Panc1 (cell line): ENCODE data around the gene ACSBG1. TPM values are rescaled to one million over a fixed set of nuclear protein-coding genes. Genes with fewer than 3 reads are reported as not detected.
A peak's percentile ranks its signal among the peaks of the same experiment; 100 is the strongest.

Source experiments
- ATAC-seq: fragments of 200-7000 bp; cut with Tn5 transposase; 2 replicates; pipeline ENCODE4 v1.9.1; 2020; ENCODE audit warnings: mild to moderate bottlenecking, moderate library complexity
- BruUV-seq: library from RNA; stranded (reverse); fragments of 400-500 nt; replicated peaks from 2 replicates; lab custom pipeline; 2021; lab: Mats Ljungman, UMichigan
- CTCF ChIA-PET: fragments of 300-600 bp; sonication (Branson Sonifier 250); formaldehyde crosslinking; loops from one replicate; lab custom pipeline; 2022; ENCODE audit warnings: antibody characterized with exemption; lab: Charles Lee
- POLR2A ChIA-PET: fragments of 300-600 bp; sonication (Branson Sonifier 250); formaldehyde crosslinking; loops from one replicate; lab custom pipeline; 2022; ENCODE audit warnings: antibody characterized with exemption; lab: Charles Lee
- DNase-seq: peaks from one replicate; pipeline ENCODE4 v3.0.0-alpha.2; 2010; ENCODE audit warnings: low read depth, low spot score
- H3K27ac ChIP-seq: 2 replicates; pipeline ENCODE4 v1.5.1; 2011; ENCODE audit warnings: mild to moderate bottlenecking, low read length, inconsistent platforms
- H3K27me3 ChIP-seq: fragments of 200-500 bp; sonication (Bioruptor generic); 2 replicates; pipeline ENCODE4 v1.6.0; 2014; ENCODE audit warnings: low read length, inconsistent platforms; ENCODE audit not compliant: control insufficient read depth, insufficient read depth
- H3K36me3 ChIP-seq: fragments of 200-500 bp; sonication (Bioruptor generic); 2 replicates; pipeline ENCODE4 v1.5.1; 2014; ENCODE audit warnings: inconsistent platforms, mild to moderate bottlenecking, low read length, moderate library complexity; ENCODE audit not compliant: control insufficient read depth, insufficient read depth
- H3K4me1 ChIP-seq: 2 replicates; pipeline ENCODE4 v1.5.1; 2011; ENCODE audit warnings: inconsistent platforms, mild to moderate bottlenecking, low read length, moderate library complexity; ENCODE audit not compliant: control insufficient read depth, insufficient read depth
- H3K4me3 ChIP-seq, 2 experiments: 2 replicates each; pipeline ENCODE4 v1.5.1; 2011 to 2012; ENCODE audit warnings: low read depth in 2 of 2, low read length in 2 of 2, mild to moderate bottlenecking in 2 of 2, inconsistent platforms in 1 of 2, moderate library complexity in 1 of 2
- H3K9me3 ChIP-seq: fragments of 200-500 bp; sonication (Bioruptor generic); 2 replicates; pipeline ENCODE4 v1.5.1; 2014; ENCODE audit warnings: low read depth, mild to moderate bottlenecking, inconsistent platforms, low read length, moderate library complexity; ENCODE audit not compliant: control insufficient read depth, insufficient read depth
- POLR2AphosphoS5 ChIP-seq: IDR thresholded peaks from 2 replicates; pipeline ENCODE4 v1.6.1; 2012; ENCODE audit warnings: mild to moderate bottlenecking, low read depth, low read length, moderate library complexity
- SIN3A ChIP-seq: IDR thresholded peaks from 2 replicates; pipeline ENCODE4 v1.6.1; 2012; ENCODE audit warnings: low read depth, mild to moderate bottlenecking, low read length, moderate library complexity, borderline replicate concordance; ENCODE audit not compliant: insufficient read depth
- TCF7L2 ChIP-seq: IDR thresholded peaks from 2 replicates; pipeline ENCODE4 v1.6.1; 2011; ENCODE audit warnings: mild to moderate bottlenecking, low read depth, low read length, inconsistent platforms
- in situ Hi-C: cut with HindIII; loops from 2 replicates; pipeline ENCODE4 v1.10.0; 2016; ENCODE audit warnings: low sequenced_read_pairs, low pct_unique_long_range_greater_than_20kb
- intact Hi-C: fragments of 100-400 bp; cut with micrococcal nuclease; formaldehyde crosslinking; loops from one replicate; pipeline ENCODE4 v1.10.0; 2022; ENCODE audit not compliant: unreplicated experiment
- total RNA-seq: library from RNA; stranded (reverse); gene quantifications from one replicate; pipeline ENCODE4 v1.2.1, GENCODE V29; 2021; ENCODE audit not compliant: unreplicated experiment
- TF ChIP-seq, protein P1 (sequence below): fragments of 450-650 bp; IDR thresholded peaks from 2 replicates; pipeline ENCODE4 v1.5.1; 2017; ENCODE audit warnings: mild to moderate bottlenecking
- TF ChIP-seq, protein P2 (sequence below), 2 experiments: IDR thresholded peaks; 2 replicates each; pipeline ENCODE4 v1.6.1; 2011 to 2012; ENCODE audit warnings: low read depth in 2 of 2, control low read depth in 1 of 2, low read length in 1 of 2, mild to moderate bottlenecking in 1 of 2, moderate library complexity in 1 of 2; ENCODE audit not compliant: insufficient read depth in 1 of 2

The ACSBG1 gene
- total RNA-seq, 1 experiment from 2014 or later: 0.31 TPM

DNA sequence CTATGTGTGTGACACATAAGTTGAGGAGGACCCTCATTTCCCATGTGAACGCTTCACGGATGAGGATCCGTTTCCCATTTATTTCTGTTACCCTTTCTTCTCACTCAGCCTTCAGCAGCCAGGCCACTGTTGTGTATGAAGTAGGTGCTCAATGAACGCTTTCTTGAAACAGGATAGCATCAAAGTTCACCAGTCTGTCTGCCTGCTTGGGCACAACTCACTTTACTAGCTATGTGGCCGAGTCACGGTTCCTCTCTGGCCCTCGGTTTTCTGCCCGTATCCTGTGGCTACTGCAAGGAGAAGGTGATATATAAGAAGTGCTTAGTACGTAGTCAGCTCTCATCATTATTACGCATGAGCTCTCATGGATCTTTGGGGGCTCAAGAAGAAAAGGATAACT, 22.4 kb downstream of the ACSBG1 start:
- Histone ChIP-seq H3K9me3 (no peaks in the 10 kb centered on the region), H3K4me1 (peaks cover 54% of the 10 kb centered on the region), H3K27me3 (no peaks in the 10 kb centered on the region), H3K4me3 (no peak overlapping the region), H3K36me3 (no peaks in the 10 kb centered on the region), H3K27ac (peak overlapping the region; percentile 67)
- ATAC-seq (no peak), DNase-seq (no peak)
- TF ChIP-seq SIN3A (no peak), POLR2AphosphoS5 (no peak), TCF7L2 (no peak)
- TF ChIP-seq, protein P1, sequence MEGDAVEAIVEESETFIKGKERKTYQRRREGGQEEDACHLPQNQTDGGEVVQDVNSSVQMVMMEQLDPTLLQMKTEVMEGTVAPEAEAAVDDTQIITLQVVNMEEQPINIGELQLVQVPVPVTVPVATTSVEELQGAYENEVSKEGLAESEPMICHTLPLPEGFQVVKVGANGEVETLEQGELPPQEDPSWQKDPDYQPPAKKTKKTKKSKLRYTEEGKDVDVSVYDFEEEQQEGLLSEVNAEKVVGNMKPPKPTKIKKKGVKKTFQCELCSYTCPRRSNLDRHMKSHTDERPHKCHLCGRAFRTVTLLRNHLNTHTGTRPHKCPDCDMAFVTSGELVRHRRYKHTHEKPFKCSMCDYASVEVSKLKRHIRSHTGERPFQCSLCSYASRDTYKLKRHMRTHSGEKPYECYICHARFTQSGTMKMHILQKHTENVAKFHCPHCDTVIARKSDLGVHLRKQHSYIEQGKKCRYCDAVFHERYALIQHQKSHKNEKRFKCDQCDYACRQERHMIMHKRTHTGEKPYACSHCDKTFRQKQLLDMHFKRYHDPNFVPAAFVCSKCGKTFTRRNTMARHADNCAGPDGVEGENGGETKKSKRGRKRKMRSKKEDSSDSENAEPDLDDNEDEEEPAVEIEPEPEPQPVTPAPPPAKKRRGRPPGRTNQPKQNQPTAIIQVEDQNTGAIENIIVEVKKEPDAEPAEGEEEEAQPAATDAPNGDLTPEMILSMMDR: no peak
- TF ChIP-seq, protein P2, sequence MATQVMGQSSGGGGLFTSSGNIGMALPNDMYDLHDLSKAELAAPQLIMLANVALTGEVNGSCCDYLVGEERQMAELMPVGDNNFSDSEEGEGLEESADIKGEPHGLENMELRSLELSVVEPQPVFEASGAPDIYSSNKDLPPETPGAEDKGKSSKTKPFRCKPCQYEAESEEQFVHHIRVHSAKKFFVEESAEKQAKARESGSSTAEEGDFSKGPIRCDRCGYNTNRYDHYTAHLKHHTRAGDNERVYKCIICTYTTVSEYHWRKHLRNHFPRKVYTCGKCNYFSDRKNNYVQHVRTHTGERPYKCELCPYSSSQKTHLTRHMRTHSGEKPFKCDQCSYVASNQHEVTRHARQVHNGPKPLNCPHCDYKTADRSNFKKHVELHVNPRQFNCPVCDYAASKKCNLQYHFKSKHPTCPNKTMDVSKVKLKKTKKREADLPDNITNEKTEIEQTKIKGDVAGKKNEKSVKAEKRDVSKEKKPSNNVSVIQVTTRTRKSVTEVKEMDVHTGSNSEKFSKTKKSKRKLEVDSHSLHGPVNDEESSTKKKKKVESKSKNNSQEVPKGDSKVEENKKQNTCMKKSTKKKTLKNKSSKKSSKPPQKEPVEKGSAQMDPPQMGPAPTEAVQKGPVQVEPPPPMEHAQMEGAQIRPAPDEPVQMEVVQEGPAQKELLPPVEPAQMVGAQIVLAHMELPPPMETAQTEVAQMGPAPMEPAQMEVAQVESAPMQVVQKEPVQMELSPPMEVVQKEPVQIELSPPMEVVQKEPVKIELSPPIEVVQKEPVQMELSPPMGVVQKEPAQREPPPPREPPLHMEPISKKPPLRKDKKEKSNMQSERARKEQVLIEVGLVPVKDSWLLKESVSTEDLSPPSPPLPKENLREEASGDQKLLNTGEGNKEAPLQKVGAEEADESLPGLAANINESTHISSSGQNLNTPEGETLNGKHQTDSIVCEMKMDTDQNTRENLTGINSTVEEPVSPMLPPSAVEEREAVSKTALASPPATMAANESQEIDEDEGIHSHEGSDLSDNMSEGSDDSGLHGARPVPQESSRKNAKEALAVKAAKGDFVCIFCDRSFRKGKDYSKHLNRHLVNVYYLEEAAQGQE (IDR thresholded peaks at IDR 0.05; ENCODE audit: insufficient read depth in 1 of 2, low read depth in 2 of 2, low read length in 1 of 2): no peak
- intact Hi-C loops: no loop called here
- BruUV-seq: no TSS peak
- POLR2A ChIA-PET: interaction anchor here (0.5 kb wide), 1 partner anchor 63 kb away, joined by 5 read pairs; the partner anchor contains the start of gene IDH3A
- CTCF ChIA-PET: interaction anchor here (0.5 kb wide), 1 partner anchor 99 kb away, joined by 3 read pairs; no protein-coding TSS in a partner anchor
- in situ Hi-C loops: no loop called here

DNA sequence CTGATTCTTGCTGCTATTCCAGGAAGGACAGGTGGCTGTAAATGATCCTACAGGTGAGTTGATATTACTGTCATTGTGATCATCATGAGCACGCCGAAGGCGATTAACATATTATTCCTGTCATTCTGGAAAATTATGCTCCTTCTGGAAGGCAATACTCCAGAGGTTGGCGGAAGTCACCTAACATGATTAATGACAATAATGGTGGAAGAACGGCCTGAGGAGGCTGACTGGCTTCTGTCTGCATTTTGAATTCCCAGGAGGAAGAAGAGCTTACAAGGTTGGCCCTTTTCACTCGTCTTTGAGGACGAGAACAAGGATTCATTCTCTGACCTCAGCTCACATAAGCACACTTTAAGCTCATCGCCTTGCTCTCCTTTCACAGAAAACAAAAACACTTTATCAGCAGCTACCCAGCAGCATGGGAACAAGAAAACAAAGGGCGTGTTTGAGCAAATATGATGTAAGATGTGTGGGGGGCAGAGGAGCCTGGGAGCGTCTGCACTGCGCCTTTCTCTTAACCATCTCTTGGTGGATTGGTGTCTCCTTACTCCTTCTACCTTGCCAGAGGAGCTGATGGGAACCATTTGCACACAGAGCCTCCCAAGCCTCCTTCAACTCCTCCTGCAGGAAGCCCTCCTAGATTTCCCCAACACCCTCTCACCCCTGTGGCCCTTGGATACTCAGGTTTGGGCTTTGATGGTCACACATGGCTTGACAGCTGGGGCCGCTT, 23.0 kb downstream of the ACSBG1 start:
- 0 out of 2 replicates have a peak overlapping the region, but pooled peaks have one; percentile 2 for H3K27ac ChIP-seq
- ChIA-PET POLR2A (interaction anchor here (0.5 kb wide), 1 partner anchor 62 kb away, joined by 5 read pairs; the partner anchor contains the start of gene IDH3A), CTCF (interaction anchor here (0.5 to 0.9 kb wide), 2 partner anchors 15 to 98 kb away, joined by 3 read pairs; no protein-coding TSS in a partner anchor)
- DNase-seq (no peak), ATAC-seq (no peak)
- no peaks in the 10 kb centered on the region for H3K36me3 ChIP-seq
- peaks cover 54% of the 10 kb centered on the region for H3K4me1 ChIP-seq
- H3K4me3 ChIP-seq: no peak overlapping the region
- H3K9me3 ChIP-seq: no peaks in the 10 kb centered on the region
- in situ Hi-C loops (no loop called here), intact Hi-C loops (no loop called here)
- H3K27me3 ChIP-seq: no peaks in the 10 kb centered on the region
- no peak for TF ChIP-seq SIN3A
- TF ChIP-seq, protein P2 (IDR thresholded peaks at IDR 0.05; ENCODE audit: insufficient read depth in 1 of 2, low read depth in 2 of 2, low read length in 1 of 2): no peak
- no peak for TF ChIP-seq TCF7L2
- TF ChIP-seq POLR2AphosphoS5: no peak
- no TSS peak for BruUV-seq
